ENCODE measurements around the gene DIPK1A. TPM values are rescaled to one million over a fixed set of nuclear protein-coding genes. Genes with fewer than 3 reads are reported as not detected.

Gene DIPK1A
- polyA plus RNA-seq, 1 donor from 2014 or later, result 10.0 TPM

DNA sequence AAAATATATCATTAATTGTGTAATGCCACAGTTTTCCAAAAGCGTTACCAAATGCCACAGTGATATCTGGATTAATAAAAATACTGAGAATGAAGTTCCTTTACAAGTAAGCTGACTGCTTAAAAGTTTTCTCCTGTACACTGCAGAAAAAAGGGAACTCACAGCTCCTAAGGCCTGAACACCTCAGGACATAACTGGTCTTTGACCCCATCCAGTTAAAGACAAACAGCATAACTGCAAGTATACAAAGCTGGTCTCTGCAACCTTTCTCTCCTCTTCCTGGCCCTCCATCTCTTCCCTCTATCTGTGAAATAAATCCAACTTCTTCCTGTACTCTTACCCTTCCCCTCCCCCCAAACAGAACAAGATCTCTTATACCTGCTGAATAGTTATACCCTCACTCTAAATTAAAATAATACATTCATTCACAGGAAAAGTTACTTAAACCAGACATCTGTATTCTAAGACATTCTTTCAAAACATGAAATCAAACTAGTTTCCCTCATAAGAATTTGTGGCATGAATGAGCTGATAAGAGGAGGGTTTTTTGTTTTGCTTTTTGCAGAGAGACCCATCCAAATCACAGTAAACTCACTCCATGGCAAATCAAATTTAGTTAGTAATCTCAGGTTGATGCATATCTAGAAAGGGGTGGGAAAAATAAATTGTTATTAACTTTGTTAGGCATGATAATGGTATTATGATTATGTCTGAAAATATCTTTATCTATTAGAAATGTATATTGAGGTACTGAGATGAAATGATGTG lies 2.9 kb downstream of the DIPK1A start:
- no peaks in the 10 kb centered on the region for H3K9me2 ChIP-seq (ENCODE audit: insufficient read depth, low read length)
- no peaks in the 10 kb centered on the region for H3K36me3 ChIP-seq (ENCODE audit: insufficient read depth, low read length)
- no peak overlapping the region for H3K27ac ChIP-seq (ENCODE audit: low read length)
- H2AFZ ChIP-seq (ENCODE audit: low read depth, low read length), result no peak overlapping the region
- H3K9me3 ChIP-seq (ENCODE audit: low read length), result no peaks in the 10 kb centered on the region
- peaks cover 5% of the 10 kb centered on the region for H3F3A ChIP-seq (ENCODE audit: insufficient read depth, low read length, poor library complexity, severe bottlenecking)
- no peak overlapping the region for H3K4me2 ChIP-seq (ENCODE audit: low read length)
- H4K20me1 ChIP-seq (ENCODE audit: insufficient read depth), result no peaks in the 10 kb centered on the region
- TF ChIP-seq, protein P1, sequence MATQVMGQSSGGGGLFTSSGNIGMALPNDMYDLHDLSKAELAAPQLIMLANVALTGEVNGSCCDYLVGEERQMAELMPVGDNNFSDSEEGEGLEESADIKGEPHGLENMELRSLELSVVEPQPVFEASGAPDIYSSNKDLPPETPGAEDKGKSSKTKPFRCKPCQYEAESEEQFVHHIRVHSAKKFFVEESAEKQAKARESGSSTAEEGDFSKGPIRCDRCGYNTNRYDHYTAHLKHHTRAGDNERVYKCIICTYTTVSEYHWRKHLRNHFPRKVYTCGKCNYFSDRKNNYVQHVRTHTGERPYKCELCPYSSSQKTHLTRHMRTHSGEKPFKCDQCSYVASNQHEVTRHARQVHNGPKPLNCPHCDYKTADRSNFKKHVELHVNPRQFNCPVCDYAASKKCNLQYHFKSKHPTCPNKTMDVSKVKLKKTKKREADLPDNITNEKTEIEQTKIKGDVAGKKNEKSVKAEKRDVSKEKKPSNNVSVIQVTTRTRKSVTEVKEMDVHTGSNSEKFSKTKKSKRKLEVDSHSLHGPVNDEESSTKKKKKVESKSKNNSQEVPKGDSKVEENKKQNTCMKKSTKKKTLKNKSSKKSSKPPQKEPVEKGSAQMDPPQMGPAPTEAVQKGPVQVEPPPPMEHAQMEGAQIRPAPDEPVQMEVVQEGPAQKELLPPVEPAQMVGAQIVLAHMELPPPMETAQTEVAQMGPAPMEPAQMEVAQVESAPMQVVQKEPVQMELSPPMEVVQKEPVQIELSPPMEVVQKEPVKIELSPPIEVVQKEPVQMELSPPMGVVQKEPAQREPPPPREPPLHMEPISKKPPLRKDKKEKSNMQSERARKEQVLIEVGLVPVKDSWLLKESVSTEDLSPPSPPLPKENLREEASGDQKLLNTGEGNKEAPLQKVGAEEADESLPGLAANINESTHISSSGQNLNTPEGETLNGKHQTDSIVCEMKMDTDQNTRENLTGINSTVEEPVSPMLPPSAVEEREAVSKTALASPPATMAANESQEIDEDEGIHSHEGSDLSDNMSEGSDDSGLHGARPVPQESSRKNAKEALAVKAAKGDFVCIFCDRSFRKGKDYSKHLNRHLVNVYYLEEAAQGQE (IDR thresholded peaks at IDR 0.05; ENCODE audit: borderline replicate concordance), result no peak
- TF ChIP-seq RAD21 (conservative IDR thresholded peaks at IDR 0.05) (no peak), EP300 (conservative IDR thresholded peaks at IDR 0.05; ENCODE audit: poor library complexity, severe bottlenecking) (no peak), SMC3 (conservative IDR thresholded peaks at IDR 0.05; ENCODE audit: poor library complexity) (no peak), EZH2 (IDR thresholded peaks at IDR 0.05; ENCODE audit: borderline replicate concordance, insufficient read depth, low read length, poor library complexity, severe bottlenecking) (no peak), MXI1 (conservative IDR thresholded peaks at IDR 0.05; ENCODE audit: poor library complexity, severe bottlenecking) (no peak), POLR2AphosphoS5 (IDR thresholded peaks at IDR 0.05) (no peak), TAF1 (IDR thresholded peaks at IDR 0.05; ENCODE audit: low read depth) (no peak)
- TF ChIP-seq, protein P2, sequence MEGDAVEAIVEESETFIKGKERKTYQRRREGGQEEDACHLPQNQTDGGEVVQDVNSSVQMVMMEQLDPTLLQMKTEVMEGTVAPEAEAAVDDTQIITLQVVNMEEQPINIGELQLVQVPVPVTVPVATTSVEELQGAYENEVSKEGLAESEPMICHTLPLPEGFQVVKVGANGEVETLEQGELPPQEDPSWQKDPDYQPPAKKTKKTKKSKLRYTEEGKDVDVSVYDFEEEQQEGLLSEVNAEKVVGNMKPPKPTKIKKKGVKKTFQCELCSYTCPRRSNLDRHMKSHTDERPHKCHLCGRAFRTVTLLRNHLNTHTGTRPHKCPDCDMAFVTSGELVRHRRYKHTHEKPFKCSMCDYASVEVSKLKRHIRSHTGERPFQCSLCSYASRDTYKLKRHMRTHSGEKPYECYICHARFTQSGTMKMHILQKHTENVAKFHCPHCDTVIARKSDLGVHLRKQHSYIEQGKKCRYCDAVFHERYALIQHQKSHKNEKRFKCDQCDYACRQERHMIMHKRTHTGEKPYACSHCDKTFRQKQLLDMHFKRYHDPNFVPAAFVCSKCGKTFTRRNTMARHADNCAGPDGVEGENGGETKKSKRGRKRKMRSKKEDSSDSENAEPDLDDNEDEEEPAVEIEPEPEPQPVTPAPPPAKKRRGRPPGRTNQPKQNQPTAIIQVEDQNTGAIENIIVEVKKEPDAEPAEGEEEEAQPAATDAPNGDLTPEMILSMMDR (IDR thresholded peaks at IDR 0.05; ENCODE audit: poor library complexity, severe bottlenecking), result no peak
- H3K4me3 ChIP-seq (ENCODE audit: low read length), result no peak overlapping the region
- H3K79me2 ChIP-seq (replicated peaks; ENCODE audit: insufficient read depth, low read length), result no peaks in the 10 kb centered on the region
- H3K9ac ChIP-seq (ENCODE audit: low read length), result no peak overlapping the region
- no peaks in the 10 kb centered on the region for H3K27me3 ChIP-seq (ENCODE audit: insufficient read depth, low read depth, low read length)

DNA sequence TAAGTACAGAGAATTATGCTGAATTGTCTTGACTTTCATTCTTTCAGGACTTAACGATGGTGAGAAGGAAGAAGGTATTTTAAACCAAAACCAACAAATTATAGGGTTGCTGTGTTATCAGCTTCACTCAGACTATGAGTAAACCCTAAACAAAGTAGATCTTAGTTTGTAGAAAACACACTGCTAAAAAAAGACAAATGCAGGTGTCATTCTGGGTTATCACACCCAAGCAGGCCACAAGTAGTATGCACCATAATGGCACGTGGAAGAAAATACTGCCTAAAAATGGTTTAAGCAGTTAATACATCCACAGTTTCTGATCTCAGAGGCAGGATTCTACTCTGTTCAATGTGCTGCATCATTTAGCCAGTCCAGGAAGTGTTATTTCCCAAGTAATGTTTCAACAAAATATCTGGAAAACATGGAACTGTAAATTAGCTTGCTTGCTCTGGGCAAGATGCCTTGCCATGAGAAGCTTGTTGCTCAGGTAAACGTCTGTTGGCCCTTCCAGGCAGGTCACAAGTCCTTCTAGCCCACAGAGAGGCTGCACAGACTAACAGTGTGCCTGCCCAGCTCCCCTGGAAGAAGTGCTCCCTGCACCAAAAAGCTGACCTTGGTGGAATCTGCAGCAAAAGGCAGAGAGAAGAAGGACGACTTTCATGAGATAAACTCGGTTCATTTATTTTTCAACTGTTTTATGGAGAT lies 4.1 kb downstream of the DIPK1A start:
- no peaks in the 10 kb centered on the region for H3K9me2 ChIP-seq (ENCODE audit: insufficient read depth, low read length)
- no peaks in the 10 kb centered on the region for H3K36me3 ChIP-seq (ENCODE audit: insufficient read depth, low read length)
- no peaks in the 10 kb centered on the region for H3K27me3 ChIP-seq (ENCODE audit: insufficient read depth, low read depth, low read length)
- H3K4me2 ChIP-seq (ENCODE audit: low read length), result no peak overlapping the region
- H2AFZ ChIP-seq (ENCODE audit: low read depth, low read length), result no peak overlapping the region
- TF ChIP-seq TAF1 (IDR thresholded peaks at IDR 0.05; ENCODE audit: low read depth), result no peak
- no peak for TF ChIP-seq SMC3 (conservative IDR thresholded peaks at IDR 0.05; ENCODE audit: poor library complexity)
- TF ChIP-seq, protein P2 (IDR thresholded peaks at IDR 0.05; ENCODE audit: poor library complexity, severe bottlenecking), result no peak
- no peak for TF ChIP-seq EZH2 (IDR thresholded peaks at IDR 0.05; ENCODE audit: borderline replicate concordance, insufficient read depth, low read length, poor library complexity, severe bottlenecking)
- TF ChIP-seq RAD21 (conservative IDR thresholded peaks at IDR 0.05), result no peak
- TF ChIP-seq EP300 (conservative IDR thresholded peaks at IDR 0.05; ENCODE audit: poor library complexity, severe bottlenecking), result no peak
- TF ChIP-seq POLR2AphosphoS5 (IDR thresholded peaks at IDR 0.05), result no peak
- no peak for TF ChIP-seq MXI1 (conservative IDR thresholded peaks at IDR 0.05; ENCODE audit: poor library complexity, severe bottlenecking)
- TF ChIP-seq, protein P1 (IDR thresholded peaks at IDR 0.05; ENCODE audit: borderline replicate concordance), result no peak
- H3K27ac ChIP-seq (ENCODE audit: low read length), result no peak overlapping the region
- no peaks in the 10 kb centered on the region for H4K20me1 ChIP-seq (ENCODE audit: insufficient read depth)
- H3K9me3 ChIP-seq (ENCODE audit: low read length), result no peaks in the 10 kb centered on the region
- H3F3A ChIP-seq (ENCODE audit: insufficient read depth, low read length, poor library complexity, severe bottlenecking), result peaks cover 5% of the 10 kb centered on the region
- H3K9ac ChIP-seq (ENCODE audit: low read length), result no peak overlapping the region
- H3K4me3 ChIP-seq (ENCODE audit: low read length), result no peak overlapping the region
- peaks cover 1% of the 10 kb centered on the region for H3K79me2 ChIP-seq (replicated peaks; ENCODE audit: insufficient read depth, low read length)

Data from neural cell (in vitro differentiated cells).